GM18502 (cell line): ENCODE results near the gene THEMIS.
A peak's percentile ranks its signal among the peaks of the same experiment; 100 is the strongest.

Experiments used
- ATAC-seq: cut with Tn5 transposase; IDR thresholded peaks from one replicate; pipeline ENCODE4 v1.9.1; 2021; ENCODE audit warnings: mild to moderate bottlenecking; ENCODE audit not compliant: unreplicated experiment, poor library complexity

The THEMIS gene

GRCh38 chr6:127864701-127865100 lies 36.2 kb downstream of the THEMIS start:
- no peak for ATAC-seq

DNA sequence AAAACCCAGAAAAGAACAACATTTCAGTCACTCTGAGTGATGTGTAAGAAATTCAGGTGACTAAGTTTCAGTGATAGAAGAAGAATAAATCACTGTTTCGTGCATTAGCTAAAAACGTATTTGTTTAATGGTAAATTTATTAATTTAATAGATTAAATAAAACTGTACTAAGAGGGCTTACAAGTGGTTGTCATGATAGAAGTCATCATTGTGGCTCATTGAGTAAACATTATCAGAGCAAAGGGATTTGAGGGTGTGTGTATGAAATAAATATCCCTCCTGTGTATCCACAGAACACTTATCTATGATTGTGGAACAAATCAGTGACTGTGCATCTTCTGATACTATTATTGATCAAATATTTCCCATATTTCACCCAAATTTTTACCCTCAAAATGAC lies 40.1 kb downstream of the THEMIS start:
- ATAC-seq = no peak

GRCh38 chr6:127859956-127860355 lies 40.9 kb downstream of the THEMIS start:
- ATAC-seq = no peak

- no peak for ATAC-seq
These were observed 42.0 kb downstream of the THEMIS start for GRCh38 chr6:127858727-127859391.

- no peak for ATAC-seq
These were observed 43.7 kb downstream of the THEMIS start for GRCh38 chr6:127857051-127857637.

DNA sequence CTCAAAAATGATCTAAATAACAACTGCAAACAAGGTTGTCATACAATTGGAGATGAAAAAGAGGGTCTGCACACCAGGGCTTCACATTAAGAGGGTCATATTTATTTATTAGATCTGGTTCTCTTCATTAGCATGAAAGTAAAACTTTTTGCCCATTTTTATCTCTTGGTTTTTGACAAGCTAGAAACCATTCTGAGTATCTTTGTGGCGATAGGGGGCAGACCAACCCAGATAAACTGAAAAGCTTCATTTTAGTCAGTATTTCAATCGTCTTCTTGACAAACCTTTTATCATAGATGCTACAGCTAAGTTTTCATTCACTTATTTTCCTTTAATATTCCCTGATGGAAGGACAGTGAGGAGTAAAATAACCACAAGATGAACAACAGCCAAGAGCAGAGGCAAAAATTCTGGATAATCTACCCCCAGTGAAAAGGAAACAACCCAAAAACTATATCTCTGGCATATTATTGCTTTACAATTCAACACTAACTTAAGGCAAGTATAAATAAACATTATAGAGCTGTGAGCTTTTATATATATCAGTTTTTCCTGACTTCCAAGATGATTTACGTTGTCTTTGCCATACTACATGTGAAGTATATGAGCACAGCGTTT lies 45.2 kb downstream of the THEMIS start:
- ATAC-seq = peak; percentile 49

- ATAC-seq = no peak
These were observed 46.8 kb downstream of the THEMIS start for GRCh38 chr6:127854009-127854408.

- no peak for ATAC-seq
These were observed 49.7 kb downstream of the THEMIS start for GRCh38 chr6:127851197-127851596.

DNA sequence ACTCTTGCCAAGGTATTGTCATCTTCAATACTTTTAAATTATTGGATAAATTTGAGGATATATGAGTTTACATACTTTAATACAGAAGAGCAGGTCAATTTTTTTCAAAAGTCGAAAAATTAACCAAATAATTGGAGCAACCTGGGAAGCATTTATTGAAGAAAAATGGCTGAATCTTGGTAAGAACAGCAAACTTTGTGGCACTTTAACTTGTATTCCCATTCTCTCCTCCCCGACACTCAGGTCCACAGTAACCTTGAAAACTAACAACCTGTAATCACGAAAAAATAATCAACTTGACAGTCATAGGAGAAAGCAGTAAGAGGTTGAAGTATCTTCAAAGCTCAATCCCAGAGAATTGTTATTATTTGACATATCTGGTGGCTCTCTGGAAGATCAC lies 55.6 kb downstream of the THEMIS start:
- no peak for ATAC-seq

DNA sequence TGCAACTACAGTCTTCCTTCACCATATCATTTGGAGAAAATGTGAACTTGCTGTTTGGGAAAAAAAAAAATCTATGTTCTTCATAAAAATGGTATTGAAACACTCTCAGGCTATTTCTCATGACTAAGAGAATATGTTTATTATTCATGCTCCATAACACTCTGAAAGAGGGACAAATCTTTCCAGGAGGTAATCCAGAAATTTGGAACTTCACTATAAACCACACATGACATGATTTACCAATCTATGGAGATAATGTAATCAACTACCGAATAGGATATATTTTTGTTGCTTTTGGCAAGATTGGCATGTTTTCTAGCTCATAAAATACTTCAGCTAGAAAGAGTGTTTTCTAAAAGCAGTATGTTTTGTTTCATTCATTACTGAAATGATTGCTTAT lies 56.3 kb downstream of the THEMIS start:
- no peak for ATAC-seq

- ATAC-seq = no peak
These were observed 57.3 kb downstream of the THEMIS start for GRCh38 chr6:127843582-127843981.

DNA sequence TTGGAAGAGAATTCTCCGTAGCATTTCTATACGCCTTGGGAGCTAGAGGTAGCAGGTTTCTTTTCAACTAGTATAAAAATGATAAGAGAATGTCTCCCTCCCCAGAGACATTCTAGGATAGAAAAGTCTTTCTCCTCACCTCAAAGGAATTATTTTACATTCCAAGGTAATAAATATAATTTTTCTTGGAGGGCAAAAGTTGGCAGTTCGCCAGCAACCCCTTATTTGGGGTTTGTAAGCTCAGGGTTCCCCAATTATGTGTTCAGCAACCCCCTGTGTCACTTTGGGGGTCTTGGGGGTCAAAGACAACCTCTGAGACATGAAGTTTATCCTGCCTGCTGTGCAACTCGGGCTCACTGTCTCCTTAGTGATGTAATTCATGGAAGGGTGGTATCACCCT lies 58.3 kb downstream of the THEMIS start:
- no peak for ATAC-seq

- no peak for ATAC-seq
These were observed 59.0 kb downstream of the THEMIS start for GRCh38 chr6:127841811-127842210.

DNA sequence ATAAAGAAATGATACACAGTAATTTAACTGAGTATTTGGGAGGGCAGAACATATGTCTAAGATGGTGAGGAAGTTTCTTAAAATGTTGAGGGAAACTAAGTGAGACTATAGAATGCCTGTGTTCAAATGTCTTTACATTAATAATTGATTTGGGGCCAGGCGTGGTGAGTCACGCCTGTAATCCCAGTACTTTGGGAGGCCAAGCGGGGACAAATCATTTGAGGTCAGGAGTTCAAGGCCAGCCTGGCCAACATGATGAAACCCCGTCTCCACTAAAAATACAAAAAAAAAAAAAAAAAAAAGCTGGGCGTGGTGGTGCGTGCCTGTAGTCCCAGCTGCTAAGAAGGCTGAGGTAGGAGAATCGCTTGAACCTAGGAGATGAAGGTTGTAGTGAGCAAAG lies 66.7 kb downstream of the THEMIS start:
- no peak for ATAC-seq

DNA sequence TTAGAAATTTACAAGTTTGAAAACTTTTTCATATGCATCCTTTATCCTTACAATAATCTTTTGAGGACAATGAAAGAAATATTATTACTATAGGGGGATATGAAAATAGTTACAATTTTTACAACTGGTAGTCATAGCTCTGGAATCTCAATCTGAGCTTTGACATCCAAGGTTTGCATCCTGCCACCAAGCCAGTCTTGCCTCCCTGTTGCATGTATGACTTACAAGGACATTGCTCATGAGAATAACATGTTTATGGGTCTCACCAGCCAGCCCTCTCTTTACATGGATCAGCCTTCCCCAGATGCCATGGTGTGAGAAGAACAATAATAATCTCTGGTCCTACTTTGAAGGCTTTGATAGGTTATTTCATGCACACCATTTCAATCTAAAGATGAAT lies 67.5 kb downstream of the THEMIS start:
- ATAC-seq = no peak

- no peak for ATAC-seq
These were observed 68.5 kb downstream of the THEMIS start for GRCh38 chr6:127832381-127832780.

- ATAC-seq = no peak
These were observed 76.8 kb downstream of the THEMIS start for GRCh38 chr6:127824061-127824460.

DNA sequence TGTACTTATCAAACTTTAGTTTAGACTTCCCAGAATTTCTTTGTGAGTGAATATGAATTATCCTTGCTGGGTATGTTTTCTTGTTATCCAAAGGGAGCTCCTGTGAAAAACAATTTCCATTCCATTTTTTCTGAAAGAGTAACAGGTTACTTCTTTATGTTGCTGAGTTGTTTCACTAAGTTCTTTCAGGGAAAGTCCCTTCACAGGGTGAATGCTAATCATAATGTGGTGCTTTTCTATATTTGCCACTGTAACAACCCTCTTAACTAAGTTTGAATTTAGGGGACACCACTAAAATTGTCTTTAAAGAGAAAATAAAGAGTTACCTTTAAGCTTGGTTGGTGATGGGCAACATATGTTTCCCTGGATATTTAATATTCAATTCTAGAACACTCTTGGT lies 79.4 kb downstream of the THEMIS start:
- ATAC-seq = no peak

DNA sequence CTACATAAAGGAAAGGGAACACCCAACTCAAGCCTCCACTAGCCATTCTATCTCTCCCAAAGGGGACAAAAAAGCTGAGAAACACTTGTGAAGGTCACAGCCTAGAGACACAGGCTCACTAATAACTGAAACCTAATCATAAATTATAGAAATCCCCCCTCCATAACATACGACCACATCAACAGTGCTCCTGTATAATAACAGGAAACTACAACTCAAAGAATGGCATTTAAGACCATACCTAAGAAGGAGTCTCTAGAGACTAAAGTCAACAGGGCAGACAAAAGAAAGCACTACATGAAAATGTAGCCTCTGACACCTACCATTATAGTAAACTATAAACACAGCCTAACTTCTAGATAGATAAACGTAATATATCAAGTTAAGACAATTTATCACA lies 82.7 kb downstream of the THEMIS start:
- ATAC-seq = no peak

DNA sequence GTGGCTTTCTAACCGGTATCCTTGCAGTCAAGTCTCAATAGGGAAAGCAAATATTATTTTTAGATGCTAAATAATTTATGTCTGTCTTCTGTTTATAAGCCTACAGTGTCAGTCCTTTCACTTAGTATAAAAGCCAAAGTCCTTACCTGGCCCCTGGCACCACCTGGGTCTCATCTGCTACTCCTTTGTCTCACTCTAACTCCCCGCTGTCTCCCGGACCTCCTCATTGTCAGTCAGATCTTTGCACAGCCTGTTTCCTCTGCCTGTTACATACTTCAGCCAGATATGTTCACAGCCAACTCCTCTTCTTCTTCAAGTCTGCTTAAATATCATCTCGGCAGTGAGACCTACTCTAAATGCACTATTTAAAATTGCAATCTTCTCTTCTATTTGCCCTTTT lies 84.2 kb downstream of the THEMIS start:
- no peak for ATAC-seq

- ATAC-seq = no peak
These were observed 87.2 kb downstream of the THEMIS start for GRCh38 chr6:127813699-127814027.
